ENCODE data around the gene PROK1. TPM values are rescaled to one million over a fixed set of nuclear protein-coding genes. Genes with fewer than 3 reads are reported as not detected.

The PROK1 gene
- total and polyA plus RNA-seq, 9 donors, result 39.4 to 428 (median 245) TPM

- DNase-seq, result no peak
- H3K27me3 ChIP-seq, result no peaks in the 10 kb centered on the region
- H3K27ac ChIP-seq, result no peak overlapping the region
- H3K9me3 ChIP-seq, result no peaks in the 10 kb centered on the region
- TF ChIP-seq, protein P1, sequence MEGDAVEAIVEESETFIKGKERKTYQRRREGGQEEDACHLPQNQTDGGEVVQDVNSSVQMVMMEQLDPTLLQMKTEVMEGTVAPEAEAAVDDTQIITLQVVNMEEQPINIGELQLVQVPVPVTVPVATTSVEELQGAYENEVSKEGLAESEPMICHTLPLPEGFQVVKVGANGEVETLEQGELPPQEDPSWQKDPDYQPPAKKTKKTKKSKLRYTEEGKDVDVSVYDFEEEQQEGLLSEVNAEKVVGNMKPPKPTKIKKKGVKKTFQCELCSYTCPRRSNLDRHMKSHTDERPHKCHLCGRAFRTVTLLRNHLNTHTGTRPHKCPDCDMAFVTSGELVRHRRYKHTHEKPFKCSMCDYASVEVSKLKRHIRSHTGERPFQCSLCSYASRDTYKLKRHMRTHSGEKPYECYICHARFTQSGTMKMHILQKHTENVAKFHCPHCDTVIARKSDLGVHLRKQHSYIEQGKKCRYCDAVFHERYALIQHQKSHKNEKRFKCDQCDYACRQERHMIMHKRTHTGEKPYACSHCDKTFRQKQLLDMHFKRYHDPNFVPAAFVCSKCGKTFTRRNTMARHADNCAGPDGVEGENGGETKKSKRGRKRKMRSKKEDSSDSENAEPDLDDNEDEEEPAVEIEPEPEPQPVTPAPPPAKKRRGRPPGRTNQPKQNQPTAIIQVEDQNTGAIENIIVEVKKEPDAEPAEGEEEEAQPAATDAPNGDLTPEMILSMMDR (IDR thresholded peaks at IDR 0.05), result no peak
- TF ChIP-seq POLR2A (IDR thresholded peaks at IDR 0.05) (no peak), EP300 (IDR thresholded peaks at IDR 0.05) (no peak)
- intact Hi-C loops (cut with DNase I), result loop anchor here in 1 of 4 donors (10.0 kb wide), 1 partner anchor 130 kb away; the partner anchor contains the start of gene RBM15
- H3K36me3 ChIP-seq, result no peaks in the 10 kb centered on the region
- no peak overlapping the region for H3K4me3 ChIP-seq
- H3K4me1 ChIP-seq (ENCODE audit: insufficient read depth), result peaks cover 2% of the 10 kb centered on the region
- 74 to 79% (median 76%) methylated on average over 7 of the region's 7 CpGs for WGBS, 3 donors
Observed at GRCh38 chr1:110465038-110465813, 14.3 kb downstream of the PROK1 start.

DNA sequence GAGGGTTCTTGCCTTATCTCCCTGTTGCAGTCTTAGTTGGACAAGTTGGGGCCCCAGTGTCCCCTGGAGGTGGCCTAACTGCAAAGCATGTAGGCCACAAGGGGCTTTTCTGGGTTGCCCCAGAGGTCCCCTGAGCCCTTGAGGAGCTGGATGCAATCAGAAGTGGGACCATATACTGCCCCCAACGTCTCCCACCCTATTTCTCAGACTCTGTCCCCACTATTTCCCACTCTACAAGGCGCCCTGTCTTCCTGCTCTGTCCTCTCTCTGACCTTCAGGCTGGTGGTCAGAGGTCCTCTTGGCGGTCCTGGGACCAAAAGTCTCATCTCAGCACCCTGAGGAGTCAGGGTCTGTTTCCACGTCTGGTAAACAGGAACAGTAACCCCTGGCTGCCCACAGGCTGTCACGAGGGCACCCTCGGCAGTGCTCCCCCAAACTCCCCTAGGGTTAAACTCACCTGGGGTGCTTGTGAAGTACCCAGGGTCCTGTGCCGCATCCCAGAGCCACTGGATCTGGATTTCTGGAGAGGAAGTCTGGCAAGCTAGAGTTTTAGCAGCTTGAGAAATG is 14.9 kb downstream of the PROK1 start:
- Histone ChIP-seq H3K4me1 (ENCODE audit: insufficient read depth) (peaks cover 2% of the 10 kb centered on the region), H3K36me3 (no peaks in the 10 kb centered on the region), H3K27me3 (no peaks in the 10 kb centered on the region), H3K9me3 (no peaks in the 10 kb centered on the region), H3K27ac (no peak overlapping the region), H3K4me3 (no peak overlapping the region)
- DNase-seq, result no peak
- TF ChIP-seq, protein P1 (IDR thresholded peaks at IDR 0.05), result no peak
- no peak for TF ChIP-seq POLR2A (IDR thresholded peaks at IDR 0.05)
- WGBS, 3 donors, result 79 to 88% (median 79%) methylated on average over 7 of the region's 7 CpGs
- intact Hi-C loops (cut with DNase I), result loop anchor here in 1 of 4 donors (10.0 kb wide), 1 partner anchor 131 kb away; the partner anchor contains the start of gene RBM15

- Histone ChIP-seq H3K4me1 (ENCODE audit: insufficient read depth) (peaks cover 2% of the 10 kb centered on the region), H3K27ac (no peak overlapping the region), H3K9me3 (no peaks in the 10 kb centered on the region), H3K4me3 (no peak overlapping the region), H3K27me3 (no peaks in the 10 kb centered on the region), H3K36me3 (no peaks in the 10 kb centered on the region)
- intact Hi-C loops (cut with DNase I), result loop anchor here in 1 of 4 donors (10.0 kb wide), 1 partner anchor 132 kb away; the partner anchor contains the start of gene RBM15
- no peak for TF ChIP-seq POLR2A (IDR thresholded peaks at IDR 0.05)
- TF ChIP-seq, protein P1 (IDR thresholded peaks at IDR 0.05), result no peak
- TF ChIP-seq EP300 (IDR thresholded peaks at IDR 0.05), result no peak
- no peak for DNase-seq
- 21 to 41% (median 23%) methylated on average over 8 of the region's 8 CpGs for WGBS, 3 donors
Observed at GRCh38 chr1:110466646-110467280, 15.8 kb downstream of the PROK1 start.

DNA sequence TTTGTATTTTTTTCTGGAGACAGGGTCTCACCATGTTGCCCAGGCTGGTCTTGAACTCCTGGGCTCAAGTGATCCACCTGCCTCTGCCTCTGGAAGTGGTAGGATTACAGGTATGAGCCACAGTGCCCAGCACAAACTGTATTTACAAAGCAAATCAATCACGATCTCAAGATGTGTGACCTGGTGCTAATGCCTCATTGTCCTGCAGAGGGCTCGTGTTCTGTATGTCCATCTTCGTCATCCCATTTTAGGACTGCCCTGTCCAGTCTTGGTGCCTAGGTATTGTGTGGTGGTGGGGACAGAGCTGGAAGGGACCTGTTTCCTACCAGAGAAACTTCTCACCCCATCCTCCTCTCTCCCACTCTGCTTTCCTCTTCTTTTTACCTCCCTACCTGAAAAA is 20.2 kb downstream of the PROK1 start:
- intact Hi-C loops (cut with DNase I), result no loop called here

More for the DNA sequence above, 20.2 kb downstream of the PROK1 start:
- H3K36me3 ChIP-seq, result no peaks in the 10 kb centered on the region
- H3K27me3 ChIP-seq, result no peaks in the 10 kb centered on the region
- WGBS, 3 donors, result 70 to 87% (median 78%) methylated on average over 3 of the region's 3 CpGs
- TF ChIP-seq, protein P1 (IDR thresholded peaks at IDR 0.05), result no peak
- TF ChIP-seq POLR2A (IDR thresholded peaks at IDR 0.05) (no peak), EP300 (IDR thresholded peaks at IDR 0.05) (no peak)
- H3K4me3 ChIP-seq, result no peak overlapping the region
- no peaks in the 10 kb centered on the region for H3K9me3 ChIP-seq
- DNase-seq, result no peak
- peaks cover 2% of the 10 kb centered on the region for H3K4me1 ChIP-seq (ENCODE audit: insufficient read depth)
- no peak overlapping the region for H3K27ac ChIP-seq

Measured in ovary (tissue), 9 donors.